Medulla oblongata (tissue), 1 donor: ENCODE data around the gene PKLR.
"Not testable (repeated sequence)": the region's sequence is repeated elsewhere in the genome, so short reads cannot be mapped to it uniquely, and the experiment has no call there.

Experiments used
- DNase-seq: peaks from one replicate; pipeline ENCODE4 v3.0.0-alpha.2; 2015; ENCODE audit errors: extremely low spot score

PKLR gene

DNA sequence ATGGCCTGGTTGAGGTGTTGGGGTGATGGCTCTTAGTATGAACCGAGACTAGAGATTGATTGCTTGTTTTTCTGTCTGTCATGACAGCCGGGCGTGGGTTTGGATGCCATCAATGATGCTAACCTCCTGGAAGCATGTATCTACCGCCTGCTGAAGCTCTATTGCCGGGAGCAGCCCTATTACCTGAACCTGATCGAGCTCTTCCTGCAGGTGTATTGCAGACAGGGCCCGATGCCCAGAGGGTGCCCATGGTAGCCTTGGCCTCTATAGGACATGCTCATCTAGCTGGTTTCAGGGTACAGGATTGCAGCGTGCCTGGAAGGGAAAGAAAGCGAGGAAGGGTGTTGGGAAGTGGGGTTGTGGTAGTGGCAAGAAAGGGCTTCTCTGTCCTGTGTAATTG, 16.8 kb upstream of the PKLR start:
- DNase-seq: no peak

DNA sequence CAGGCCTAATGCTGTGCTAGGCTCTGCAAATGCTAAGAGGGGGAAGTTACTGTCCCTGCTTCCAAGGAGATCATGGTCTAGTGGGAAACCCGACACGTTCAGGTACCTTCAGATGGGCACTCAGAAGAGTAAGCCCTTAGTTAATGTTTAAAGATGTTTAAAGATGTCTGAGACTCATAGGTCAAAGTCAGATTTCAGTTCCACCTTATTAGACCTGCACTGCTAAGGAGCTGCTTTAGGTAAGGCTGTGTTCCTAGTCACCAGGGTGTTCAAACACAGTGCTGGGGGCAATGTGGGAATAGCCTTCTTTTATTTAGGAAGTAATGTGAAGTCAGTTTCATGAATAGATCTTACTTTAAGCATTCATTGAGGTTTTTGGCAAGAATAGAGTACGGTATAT, 15.7 kb upstream of the PKLR start:
- DNase-seq: no peak

DNA sequence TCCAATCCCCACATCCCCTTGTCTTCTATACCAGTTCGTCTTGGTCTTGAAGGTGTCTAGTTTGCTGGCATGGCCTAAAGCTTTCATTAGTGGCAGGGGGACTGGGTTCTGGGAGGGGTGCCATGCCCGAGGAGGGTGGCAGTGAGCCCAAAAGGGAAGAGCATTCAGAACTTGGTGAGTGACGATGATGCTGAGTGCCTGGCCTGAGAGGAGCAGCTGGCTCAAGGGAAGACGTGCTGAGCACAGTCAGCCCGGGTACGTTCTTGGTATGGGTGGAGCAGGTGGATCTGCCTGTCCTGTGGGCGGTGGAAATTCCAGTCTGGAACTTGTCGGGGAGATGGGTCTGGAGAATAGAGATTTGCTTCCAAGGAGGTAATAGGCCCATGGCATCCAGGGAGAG, 12.0 kb upstream of the PKLR start:
- peak; percentile 50 for DNase-seq

DNA sequence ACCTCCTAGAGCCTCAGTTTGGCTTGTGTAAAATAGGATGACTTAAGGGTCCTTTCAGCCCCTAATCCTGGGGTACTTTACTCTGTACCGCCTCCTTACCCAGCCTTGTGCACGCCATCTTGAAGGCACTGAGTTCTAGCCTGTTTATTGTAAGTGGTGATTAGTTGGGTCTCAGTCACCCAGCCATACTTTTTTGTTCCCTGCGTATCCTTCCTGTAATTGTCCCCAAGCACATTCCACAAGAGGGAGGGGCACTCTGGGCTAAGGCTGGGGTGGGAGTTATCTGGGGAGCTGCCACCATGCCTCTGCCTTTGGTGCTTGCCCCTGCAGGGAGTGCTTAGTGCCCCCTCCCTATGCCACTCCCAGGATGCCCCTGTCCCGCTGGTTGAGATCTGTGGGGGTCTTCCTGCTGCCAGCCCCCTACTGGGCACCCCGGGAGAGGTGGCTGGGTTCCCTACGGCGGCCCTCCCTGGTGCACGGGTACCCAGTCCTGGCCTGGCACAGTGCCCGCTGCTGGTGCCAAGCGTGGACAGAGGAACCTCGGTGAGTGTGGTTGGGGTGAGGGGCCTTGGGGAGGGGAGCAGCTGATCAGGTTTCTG, 8.3 kb upstream of the PKLR start:
- DNase-seq: peak; percentile 19

DNA sequence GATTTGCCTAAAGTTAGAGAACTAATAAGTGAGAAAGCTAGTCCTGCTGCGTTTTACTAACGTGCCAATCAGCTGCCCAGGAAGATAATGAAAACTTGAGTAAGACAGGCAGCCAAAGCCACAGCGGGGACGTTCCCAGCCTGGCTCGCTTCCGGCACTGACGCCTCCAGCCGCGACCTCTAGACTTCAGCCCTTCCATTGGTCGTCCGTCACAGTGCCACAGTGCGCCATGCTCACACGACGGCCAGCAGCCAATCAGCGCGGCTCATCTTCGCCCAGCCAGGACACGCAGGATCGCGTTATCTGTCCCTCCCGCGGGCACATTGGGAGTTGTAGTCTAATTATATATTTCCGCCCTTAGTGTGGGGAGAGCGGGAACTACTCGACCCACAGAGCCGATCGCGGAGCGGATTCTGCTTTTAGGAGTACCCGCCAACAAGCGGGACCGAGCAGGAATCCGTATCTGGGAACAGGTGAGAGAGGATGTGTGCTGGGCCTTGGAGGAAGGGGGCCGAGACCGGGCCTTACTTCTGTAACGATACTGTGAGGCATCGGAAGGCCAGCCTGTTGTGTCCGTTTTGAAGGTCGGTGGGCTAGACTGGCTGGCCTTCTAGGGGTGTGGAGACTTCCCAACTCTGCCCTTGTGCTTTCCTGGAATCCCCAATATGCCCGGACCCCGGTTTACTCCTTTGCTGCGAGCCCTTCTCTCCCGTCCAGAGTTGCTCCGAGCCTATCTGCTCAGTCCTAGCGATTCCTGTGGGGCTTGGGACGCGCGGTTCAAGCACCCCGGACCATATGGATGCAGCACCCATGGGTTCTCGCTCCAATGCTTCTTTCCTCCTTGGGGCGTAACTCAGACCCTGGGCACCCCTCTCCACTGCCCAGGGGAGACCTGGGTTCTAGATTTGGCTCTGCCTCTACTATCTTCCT, 7.5 kb upstream of the PKLR start, which contains the start of gene FDPS:
Gene FDPS (plus strand): TSS at position 374 of the 930 bp plus-strand sequence. CDS start 924 bp downstream, outside the sequence.
- DNase-seq: peak; percentile 100

DNA sequence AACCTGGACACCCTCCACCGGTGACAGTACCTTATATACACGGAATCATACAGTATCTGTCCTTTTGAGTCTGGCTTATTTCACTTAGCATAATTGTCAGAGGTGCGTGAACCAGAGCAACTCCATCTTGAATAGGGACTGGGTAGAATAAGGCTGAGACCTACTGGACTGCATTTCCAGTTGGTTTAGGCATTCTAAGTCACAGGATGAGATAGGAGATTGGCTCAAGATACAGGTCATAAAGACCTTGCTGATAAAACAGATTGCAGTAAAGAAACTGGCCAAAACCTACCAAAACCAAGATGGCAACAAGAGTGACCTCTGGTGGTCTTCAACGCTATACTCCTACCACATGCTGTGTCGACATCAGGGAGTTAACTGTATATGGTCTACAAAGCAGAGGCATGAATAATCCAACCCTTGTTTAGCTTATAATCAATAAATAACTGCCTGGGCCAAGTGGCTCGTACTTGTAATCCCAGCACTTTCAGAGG, 6.1 kb upstream of the PKLR start:
- DNase-seq: peak; percentile 21

- DNase-seq: no peak
Observed at GRCh38 chr1:155305881-155306391, 4.7 kb upstream of the PKLR start.

GRCh38 chr1:155304558-155305063, 3.4 kb upstream of the PKLR start:
- DNase-seq: no peak

DNA sequence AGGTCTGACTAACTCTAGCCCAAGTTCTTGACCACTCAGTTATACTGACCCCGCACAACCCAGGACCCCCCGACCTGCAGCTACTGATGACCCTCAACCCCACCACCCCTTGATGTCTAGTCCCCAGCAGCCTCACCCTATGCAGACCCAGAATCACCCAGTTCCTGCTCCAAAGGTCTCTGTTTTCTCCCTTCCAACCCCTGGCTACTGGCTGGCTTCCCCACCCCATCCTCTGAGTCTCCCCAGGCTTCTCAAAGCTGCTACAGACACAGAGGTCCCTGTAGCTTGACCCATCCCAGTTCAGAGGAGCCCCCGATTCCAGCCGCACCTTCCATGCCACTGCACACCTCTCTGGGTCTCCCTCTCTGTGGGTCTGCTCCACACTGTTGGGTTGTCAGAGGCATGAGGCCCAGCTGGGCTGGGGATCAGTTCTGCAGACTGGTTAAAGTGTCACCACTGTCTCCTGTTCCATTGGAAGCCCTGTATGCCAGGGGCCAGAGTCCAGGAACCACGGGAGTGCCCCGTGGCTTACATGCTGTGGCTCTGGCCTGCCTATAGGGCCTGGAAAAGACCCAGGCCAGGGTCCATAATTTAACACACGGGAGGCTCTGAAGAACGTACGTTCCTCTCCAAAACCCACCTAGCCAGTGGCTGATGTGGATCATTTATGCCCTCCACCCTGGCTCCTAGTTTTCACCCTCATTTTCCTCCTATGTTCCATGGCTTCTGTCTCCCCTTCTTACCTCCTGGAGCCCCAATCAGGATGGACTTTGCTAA, 497 bp downstream of the PKLR start:
- DNase-seq: no peak

GRCh38 chr1:155300024-155300423, 1.2 kb downstream of the PKLR start:
- no peak for DNase-seq

- no peak for DNase-seq
Observed at GRCh38 chr1:155297384-155297783, 3.9 kb downstream of the PKLR start.

GRCh38 chr1:155296661-155297060, 4.6 kb downstream of the PKLR start:
- no peak for DNase-seq

GRCh38 chr1:155295942-155296267, 5.3 kb downstream of the PKLR start:
- DNase-seq: no peak

- no peak for DNase-seq
Observed at GRCh38 chr1:155295183-155295941, 5.9 kb downstream of the PKLR start.

DNA sequence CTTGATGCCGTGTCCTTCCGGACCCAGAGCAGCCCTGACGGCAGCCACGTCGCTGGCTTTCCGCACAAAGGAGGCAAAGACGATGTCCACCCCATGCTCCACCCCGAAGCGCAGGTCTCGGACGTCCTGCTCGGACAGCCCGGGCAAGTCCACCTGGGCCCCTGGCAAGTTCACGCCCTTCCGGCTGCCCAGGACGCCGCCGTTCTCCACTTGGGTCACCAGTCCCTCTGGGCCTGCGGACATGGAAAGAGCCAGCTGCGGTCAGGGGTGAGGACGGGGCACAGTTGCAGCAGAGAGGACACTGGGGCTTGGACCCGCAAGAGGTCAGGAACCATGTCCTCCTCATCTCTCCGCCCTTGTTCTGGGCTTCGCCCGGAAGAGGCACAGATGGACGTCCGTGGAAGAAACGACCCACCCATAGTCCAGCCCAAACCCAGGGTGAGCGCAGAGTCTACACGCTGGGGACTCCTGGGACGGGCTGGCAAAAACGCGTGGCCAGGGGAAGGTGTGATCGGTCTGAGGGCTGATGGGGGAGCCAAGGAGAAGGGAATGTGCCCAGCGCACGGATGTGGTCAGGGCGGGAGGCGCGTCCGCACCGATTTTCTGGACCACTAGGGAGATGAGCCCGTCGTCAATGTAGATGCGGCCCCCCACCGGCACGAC, 6.6 kb downstream of the PKLR start:
- DNase-seq: no peak

- no peak for DNase-seq
Observed at GRCh38 chr1:155293086-155293749, 8.0 kb downstream of the PKLR start.

DNA sequence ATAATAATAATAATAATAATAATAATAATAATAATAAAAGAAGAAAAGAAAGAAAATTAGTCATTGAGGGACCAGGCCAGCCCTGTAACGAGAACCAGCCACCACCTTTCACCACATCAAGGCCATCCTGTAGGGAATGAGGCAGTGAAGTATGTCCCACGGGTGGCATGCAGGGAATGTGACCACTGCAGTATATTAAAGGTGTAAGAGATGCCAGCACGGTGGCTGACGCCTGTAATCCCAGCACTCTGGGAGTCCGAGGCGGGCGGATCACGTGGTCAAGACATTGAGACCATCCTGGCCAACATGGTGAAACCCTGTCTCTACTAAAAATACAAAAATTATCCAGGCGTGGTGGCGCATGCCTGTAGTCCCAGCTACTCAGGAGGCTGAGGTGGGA, 10.2 kb downstream of the PKLR start:
- DNase-seq: not testable (repeated sequence)

DNA sequence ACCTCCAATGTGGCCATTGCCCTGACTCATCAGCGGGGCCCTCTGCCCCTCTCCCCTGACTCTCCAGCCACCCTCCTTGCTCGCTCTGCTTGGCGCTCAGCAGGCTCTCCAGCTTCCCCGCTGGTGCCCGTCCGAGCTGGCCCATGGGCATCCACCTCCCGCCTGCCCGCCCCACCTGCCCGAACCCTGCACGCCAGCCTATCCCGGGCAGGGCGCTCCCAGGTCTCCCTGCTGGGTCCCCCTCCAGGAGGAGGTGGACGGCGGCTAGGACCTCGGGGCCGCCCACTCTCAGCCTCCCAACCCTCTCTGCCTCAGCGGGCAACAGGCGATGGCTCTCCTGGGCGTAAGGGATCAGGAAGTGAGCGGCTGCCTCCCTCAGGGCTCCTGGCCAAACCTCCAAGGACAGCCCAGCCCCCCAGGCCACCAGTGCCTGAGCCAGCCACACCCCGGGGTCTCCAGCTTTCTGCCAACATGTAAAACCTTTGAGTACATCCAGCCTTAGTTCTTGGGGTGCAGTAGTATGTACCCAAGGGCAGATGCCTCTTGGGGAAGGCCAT, 13.2 kb downstream of the PKLR start:
- no peak for DNase-seq

DNA sequence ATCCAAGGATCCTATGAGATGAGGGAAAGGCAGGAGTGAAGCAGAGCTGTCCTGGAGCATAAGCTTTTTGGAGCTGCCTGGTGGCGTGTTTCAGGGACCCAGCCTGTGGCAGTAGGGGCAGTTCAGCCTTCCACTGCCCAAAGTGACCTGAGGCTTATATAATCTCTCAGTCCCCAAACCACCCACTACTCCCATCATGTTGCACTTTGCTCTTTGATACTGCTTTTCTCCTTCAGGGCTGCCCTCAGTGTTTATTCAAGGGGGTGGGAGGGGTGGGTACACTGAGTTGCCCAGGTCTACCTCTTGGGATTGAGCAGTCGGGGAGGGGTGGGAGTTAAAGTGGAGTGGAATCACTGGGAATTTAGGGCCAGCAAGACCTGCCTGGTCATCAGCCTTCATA, 14.7 kb downstream of the PKLR start:
- no peak for DNase-seq

- DNase-seq: no peak
Observed at GRCh38 chr1:155285631-155286044, 15.6 kb downstream of the PKLR start.
